NB4 (cell line): ENCODE measurements around the gene ARHGEF37.

Experiments
- DNase-seq: peaks from one replicate; pipeline ENCODE4 v3.0.0; 2010; ENCODE audit warnings: low read depth
- H3K4me3 ChIP-seq: one replicate; pipeline ENCODE4 v1.5.1; 2011; ENCODE audit warnings: mild to moderate bottlenecking, low read depth, low read length, moderate library complexity
- MYC ChIP-seq: IDR thresholded peaks from 2 replicates; pipeline ENCODE4 v1.6.1; 2011; ENCODE audit warnings: low read depth, low read length
- POLR2A ChIP-seq: IDR thresholded peaks from 2 replicates; pipeline ENCODE4 v1.6.1; 2011; ENCODE audit warnings: mild to moderate bottlenecking; ENCODE audit not compliant: insufficient read length; ENCODE audit errors: extremely low read depth
- TF ChIP-seq, protein P1 (sequence below): IDR thresholded peaks from one replicate; pipeline ENCODE4 v1.5.1; 2012; ENCODE audit warnings: low read depth, low read length
- TF ChIP-seq, protein P2 (sequence below): IDR thresholded peaks from 2 replicates; pipeline ENCODE4 v1.6.1; 2011; ENCODE audit warnings: low read depth, low read length

The ARHGEF37 gene

DNA sequence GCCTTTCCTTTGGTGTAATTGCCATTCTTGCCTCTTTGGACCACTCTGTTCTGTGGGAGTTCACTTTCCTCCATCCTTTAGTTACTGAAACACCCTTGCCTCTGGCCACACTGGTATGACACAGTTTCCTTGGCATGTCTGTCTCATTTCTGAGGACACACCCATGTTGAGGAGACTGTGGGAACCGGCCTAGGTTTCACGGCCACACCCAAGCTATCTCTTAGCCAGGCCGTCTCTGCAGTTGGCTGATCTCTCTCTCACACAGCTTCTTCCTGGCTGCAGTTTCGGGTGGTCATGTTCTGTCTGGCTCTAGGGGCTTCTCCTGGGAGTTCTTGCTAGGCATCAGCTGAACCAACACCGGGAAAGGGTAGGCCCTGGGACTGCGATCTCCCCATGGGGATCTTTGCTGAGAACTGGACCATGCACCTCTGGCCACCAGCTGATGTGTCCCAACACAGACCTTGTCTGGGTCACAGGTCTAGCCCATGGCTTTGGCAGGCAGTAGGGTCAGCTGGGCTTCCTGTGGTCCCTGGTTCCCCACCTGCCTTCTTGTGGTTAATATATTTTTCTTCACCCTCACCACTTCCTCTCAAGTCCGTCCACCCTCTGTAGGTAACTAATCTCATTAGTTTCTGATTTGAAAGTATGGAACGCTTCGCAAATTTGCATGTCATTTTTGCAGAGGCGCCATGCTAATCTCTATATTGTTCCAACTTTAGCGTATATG, 24.9 kb downstream of the ARHGEF37 start:
- no peak for DNase-seq
- no peak overlapping the region for H3K4me3 ChIP-seq
- TF ChIP-seq MYC (no peak), POLR2A (no peak)
- TF ChIP-seq, protein P1, sequence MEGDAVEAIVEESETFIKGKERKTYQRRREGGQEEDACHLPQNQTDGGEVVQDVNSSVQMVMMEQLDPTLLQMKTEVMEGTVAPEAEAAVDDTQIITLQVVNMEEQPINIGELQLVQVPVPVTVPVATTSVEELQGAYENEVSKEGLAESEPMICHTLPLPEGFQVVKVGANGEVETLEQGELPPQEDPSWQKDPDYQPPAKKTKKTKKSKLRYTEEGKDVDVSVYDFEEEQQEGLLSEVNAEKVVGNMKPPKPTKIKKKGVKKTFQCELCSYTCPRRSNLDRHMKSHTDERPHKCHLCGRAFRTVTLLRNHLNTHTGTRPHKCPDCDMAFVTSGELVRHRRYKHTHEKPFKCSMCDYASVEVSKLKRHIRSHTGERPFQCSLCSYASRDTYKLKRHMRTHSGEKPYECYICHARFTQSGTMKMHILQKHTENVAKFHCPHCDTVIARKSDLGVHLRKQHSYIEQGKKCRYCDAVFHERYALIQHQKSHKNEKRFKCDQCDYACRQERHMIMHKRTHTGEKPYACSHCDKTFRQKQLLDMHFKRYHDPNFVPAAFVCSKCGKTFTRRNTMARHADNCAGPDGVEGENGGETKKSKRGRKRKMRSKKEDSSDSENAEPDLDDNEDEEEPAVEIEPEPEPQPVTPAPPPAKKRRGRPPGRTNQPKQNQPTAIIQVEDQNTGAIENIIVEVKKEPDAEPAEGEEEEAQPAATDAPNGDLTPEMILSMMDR: no peak
- TF ChIP-seq, protein P2, sequence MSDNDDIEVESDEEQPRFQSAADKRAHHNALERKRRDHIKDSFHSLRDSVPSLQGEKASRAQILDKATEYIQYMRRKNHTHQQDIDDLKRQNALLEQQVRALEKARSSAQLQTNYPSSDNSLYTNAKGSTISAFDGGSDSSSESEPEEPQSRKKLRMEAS: no peak

DNA sequence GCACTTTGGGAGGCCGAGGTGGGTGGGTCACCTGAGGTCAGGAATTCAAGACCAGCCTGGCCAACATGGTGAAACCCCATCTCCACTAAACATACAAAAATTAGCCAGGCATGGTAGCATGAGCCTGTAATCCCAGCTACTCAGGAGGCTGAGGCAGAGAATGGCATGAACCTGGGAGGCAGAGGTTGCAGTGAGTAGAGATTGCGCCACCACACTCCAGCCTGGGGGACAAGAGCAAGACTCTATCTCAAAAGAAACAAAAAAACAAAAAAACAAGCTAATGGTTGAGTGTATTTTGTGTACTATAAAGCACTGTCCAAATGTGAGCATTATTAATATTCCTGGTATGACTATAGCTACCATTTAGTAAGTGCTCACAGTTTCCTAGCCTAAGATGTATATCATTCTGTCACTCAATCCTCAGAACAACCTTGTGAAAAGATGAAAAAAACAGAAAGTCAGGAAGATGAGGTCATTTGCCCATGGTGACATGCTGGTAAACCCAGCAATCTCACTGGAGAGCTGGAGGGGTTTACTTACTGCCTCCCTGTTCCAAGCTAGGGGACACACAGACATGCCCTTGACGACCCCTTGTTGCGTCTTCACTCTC, 27.7 kb downstream of the ARHGEF37 start:
- TF ChIP-seq, protein P2: no peak
- no peak for TF ChIP-seq MYC
- TF ChIP-seq, protein P1: no peak
- no peak for TF ChIP-seq POLR2A
- no peak overlapping the region for H3K4me3 ChIP-seq
- no peak for DNase-seq

DNA sequence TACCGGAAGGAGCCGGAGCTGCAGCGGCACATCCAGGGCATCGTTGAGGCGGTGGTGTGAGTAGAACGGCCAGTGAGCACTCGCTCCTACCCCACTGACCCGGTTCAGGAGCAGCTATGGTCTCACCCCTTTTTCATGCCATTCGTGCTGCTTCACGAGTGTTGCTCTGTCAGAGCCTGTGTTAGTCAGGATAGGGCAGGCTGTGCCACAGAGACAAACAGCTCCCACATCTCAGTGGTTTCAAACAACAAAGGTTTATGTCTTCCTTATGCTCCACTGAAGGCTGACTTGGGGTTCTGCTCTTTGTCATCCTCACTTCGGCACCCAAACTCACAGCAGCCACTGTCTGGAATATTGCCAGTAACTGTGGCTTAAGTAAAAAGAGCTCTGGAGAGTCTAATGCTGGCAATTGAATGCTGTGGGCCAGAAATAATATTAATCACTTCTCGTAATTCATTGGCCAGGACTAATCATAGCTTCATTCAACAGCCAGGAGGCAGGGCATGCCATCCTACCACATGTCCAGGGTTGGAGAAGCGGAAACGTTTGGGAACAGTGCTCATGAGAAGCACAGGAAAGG, 28.4 kb downstream of the ARHGEF37 start:
- H3K4me3 ChIP-seq: no peak overlapping the region
- no peak for DNase-seq
- TF ChIP-seq, protein P2: no peak
- no peak for TF ChIP-seq MYC
- TF ChIP-seq POLR2A: no peak
- TF ChIP-seq, protein P1: no peak

DNA sequence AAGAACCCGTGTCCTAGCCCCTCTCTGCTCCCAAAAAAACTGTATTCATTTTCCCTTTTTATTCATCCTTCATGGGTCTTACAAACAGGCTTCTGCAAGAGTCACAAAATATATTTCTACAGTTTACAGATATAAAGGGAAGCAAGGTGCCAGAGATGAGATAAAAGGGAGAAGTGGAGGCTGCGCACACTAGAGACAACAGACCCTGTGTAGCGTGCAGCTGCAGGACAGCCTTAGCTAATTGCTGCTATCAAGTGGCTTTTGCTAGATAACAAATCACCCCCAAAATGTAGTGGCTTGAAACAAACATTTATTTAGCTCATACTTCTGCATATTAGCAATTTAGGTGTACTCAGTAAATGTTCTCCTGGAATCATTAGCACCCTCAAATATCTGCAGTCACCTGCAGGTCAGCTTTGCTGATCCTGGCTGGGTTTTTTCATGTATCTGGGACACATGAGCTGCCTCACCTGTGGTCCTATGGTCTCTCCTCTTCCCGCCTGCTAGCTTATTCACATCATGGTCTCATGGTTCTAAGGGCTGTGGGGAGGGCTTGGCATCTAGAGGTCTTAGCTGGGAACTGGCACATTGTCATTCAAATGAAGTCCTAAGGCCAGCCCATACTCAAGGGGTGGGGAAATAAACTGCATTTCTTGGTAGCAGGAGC, 29.4 kb downstream of the ARHGEF37 start:
- no peak for DNase-seq
- no peak overlapping the region for H3K4me3 ChIP-seq
- TF ChIP-seq POLR2A: no peak
- TF ChIP-seq MYC: no peak
- TF ChIP-seq, protein P1: no peak
- TF ChIP-seq, protein P2: no peak

DNA sequence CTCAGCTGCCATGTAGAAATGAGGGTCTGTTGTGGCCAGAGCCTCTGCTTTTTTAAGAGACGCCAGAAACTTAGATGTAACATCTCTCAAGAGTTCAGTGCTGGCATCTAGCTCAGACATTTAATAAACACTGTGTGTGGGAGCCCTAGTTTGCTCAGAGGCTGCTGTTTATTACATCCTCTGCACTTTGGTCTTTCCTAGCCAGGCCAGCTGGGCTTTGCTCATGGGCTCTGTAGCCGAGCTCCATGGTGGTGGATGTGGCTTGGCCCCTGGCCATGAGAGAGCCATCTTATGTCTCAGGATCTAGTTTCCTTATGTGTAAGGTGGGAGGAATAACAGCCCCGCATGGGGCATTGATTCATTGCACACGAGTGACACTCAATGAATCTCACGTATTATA, 30.0 kb downstream of the ARHGEF37 start:
- TF ChIP-seq MYC (no peak), POLR2A (no peak)
- TF ChIP-seq, protein P2: no peak
- TF ChIP-seq, protein P1: no peak
- H3K4me3 ChIP-seq: no peak overlapping the region
- no peak for DNase-seq
